Measurements from ENCODE around the gene HOXD3.

The HOXD3 gene

GRCh38 chr2:176206682-176207081 is 49.6 kb downstream of the HOXD3 start:
- no peaks in the 10 kb centered on the region for H3K79me2 ChIP-seq (ENCODE audit: insufficient read depth, low read length)
- TF ChIP-seq CTCF (conservative IDR thresholded peaks at IDR 0.05; ENCODE audit: low read length) (no peak), EZH2phosphoT487 (IDR thresholded peaks at IDR 0.05; ENCODE audit: borderline replicate concordance) (no peak)
- H3K4me3 ChIP-seq (ENCODE audit: low read length, poor library complexity, severe bottlenecking), result no peak overlapping the region
- no peaks in the 10 kb centered on the region for H3K9me2 ChIP-seq (replicated peaks; ENCODE audit: low read depth, low read length)
- no peaks in the 10 kb centered on the region for H3K9me3 ChIP-seq (ENCODE audit: insufficient read depth, low read depth, low read length)
- no peaks in the 10 kb centered on the region for H3K27me3 ChIP-seq (ENCODE audit: insufficient read depth, low read length, poor library complexity, severe bottlenecking)
- no peaks in the 10 kb centered on the region for H3K4me1 ChIP-seq (ENCODE audit: insufficient read depth, low read length, poor library complexity, severe bottlenecking)
- H3F3A ChIP-seq (ENCODE audit: low read depth), result no peaks in the 10 kb centered on the region
- no peak overlapping the region for H3K4me2 ChIP-seq (ENCODE audit: low read depth, low read length, poor library complexity, severe bottlenecking)
- H4K20me1 ChIP-seq (ENCODE audit: insufficient read depth, low read length, poor library complexity, severe bottlenecking), result no peaks in the 10 kb centered on the region
- no peak overlapping the region for H2AFZ ChIP-seq (ENCODE audit: low read length)
- no peaks in the 10 kb centered on the region for H3K36me3 ChIP-seq (ENCODE audit: insufficient read depth, low read length)
- H3K9ac ChIP-seq (ENCODE audit: low read depth, low read length, poor library complexity, severe bottlenecking), result no peak overlapping the region

GRCh38 chr2:176211110-176211509 is 54.0 kb downstream of the HOXD3 start:
- Histone ChIP-seq H3K4me1 (ENCODE audit: insufficient read depth, low read length, poor library complexity, severe bottlenecking) (peaks cover 7% of the 10 kb centered on the region), H3K4me3 (ENCODE audit: low read length, poor library complexity, severe bottlenecking) (no peak overlapping the region), H4K20me1 (ENCODE audit: insufficient read depth, low read length, poor library complexity, severe bottlenecking) (no peaks in the 10 kb centered on the region), H3K27me3 (ENCODE audit: insufficient read depth, low read length, poor library complexity, severe bottlenecking) (no peaks in the 10 kb centered on the region), H3K4me2 (ENCODE audit: low read depth, low read length, poor library complexity, severe bottlenecking) (no peak overlapping the region), H3K36me3 (ENCODE audit: insufficient read depth, low read length) (no peaks in the 10 kb centered on the region), H3F3A (ENCODE audit: low read depth) (no peaks in the 10 kb centered on the region), H3K9me2 (replicated peaks; ENCODE audit: low read depth, low read length) (no peaks in the 10 kb centered on the region), H2AFZ (ENCODE audit: low read length) (no peak overlapping the region), H3K79me2 (ENCODE audit: insufficient read depth, low read length) (no peaks in the 10 kb centered on the region), H3K9me3 (ENCODE audit: insufficient read depth, low read depth, low read length) (no peaks in the 10 kb centered on the region), H3K9ac (ENCODE audit: low read depth, low read length, poor library complexity, severe bottlenecking) (no peak overlapping the region)
- TF ChIP-seq CTCF (conservative IDR thresholded peaks at IDR 0.05; ENCODE audit: low read length), result no peak
- no peak for TF ChIP-seq EZH2phosphoT487 (IDR thresholded peaks at IDR 0.05; ENCODE audit: borderline replicate concordance)

- no peaks in the 10 kb centered on the region for H3K79me2 ChIP-seq (ENCODE audit: insufficient read depth, low read length)
- H3K27me3 ChIP-seq (ENCODE audit: insufficient read depth, low read length, poor library complexity, severe bottlenecking), result no peaks in the 10 kb centered on the region
- H2AFZ ChIP-seq (ENCODE audit: low read length), result peak overlapping the region; percentile 90
- H3F3A ChIP-seq (ENCODE audit: low read depth), result no peaks in the 10 kb centered on the region
- H3K9me2 ChIP-seq (replicated peaks; ENCODE audit: low read depth, low read length), result no peaks in the 10 kb centered on the region
- H3K9ac ChIP-seq (ENCODE audit: low read depth, low read length, poor library complexity, severe bottlenecking), result no peak overlapping the region
- H4K20me1 ChIP-seq (ENCODE audit: insufficient read depth, low read length, poor library complexity, severe bottlenecking), result no peaks in the 10 kb centered on the region
- H3K4me2 ChIP-seq (ENCODE audit: low read depth, low read length, poor library complexity, severe bottlenecking), result no peak overlapping the region
- H3K4me3 ChIP-seq (ENCODE audit: low read length, poor library complexity, severe bottlenecking), result no peak overlapping the region
- H3K9me3 ChIP-seq (ENCODE audit: insufficient read depth, low read depth, low read length), result no peaks in the 10 kb centered on the region
- peaks cover 7% of the 10 kb centered on the region for H3K4me1 ChIP-seq (ENCODE audit: insufficient read depth, low read length, poor library complexity, severe bottlenecking)
- no peaks in the 10 kb centered on the region for H3K36me3 ChIP-seq (ENCODE audit: insufficient read depth, low read length)
- TF ChIP-seq EZH2phosphoT487 (IDR thresholded peaks at IDR 0.05; ENCODE audit: borderline replicate concordance) (no peak), CTCF (conservative IDR thresholded peaks at IDR 0.05; ENCODE audit: low read length) (no peak)
These were observed 55.2 kb downstream of the HOXD3 start for GRCh38 chr2:176212276-176212675.
